HG03575 (cell line): ENCODE data around the gene SCD5.

Source experiments
- ATAC-seq: cut with Tn5 transposase; IDR thresholded peaks from one replicate; pipeline ENCODE4 v1.9.1; 2021; ENCODE audit not compliant: unreplicated experiment, insufficient number of reproducible peaks, low FRiP score; ENCODE audit errors: extremely low read depth

Gene SCD5

DNA sequence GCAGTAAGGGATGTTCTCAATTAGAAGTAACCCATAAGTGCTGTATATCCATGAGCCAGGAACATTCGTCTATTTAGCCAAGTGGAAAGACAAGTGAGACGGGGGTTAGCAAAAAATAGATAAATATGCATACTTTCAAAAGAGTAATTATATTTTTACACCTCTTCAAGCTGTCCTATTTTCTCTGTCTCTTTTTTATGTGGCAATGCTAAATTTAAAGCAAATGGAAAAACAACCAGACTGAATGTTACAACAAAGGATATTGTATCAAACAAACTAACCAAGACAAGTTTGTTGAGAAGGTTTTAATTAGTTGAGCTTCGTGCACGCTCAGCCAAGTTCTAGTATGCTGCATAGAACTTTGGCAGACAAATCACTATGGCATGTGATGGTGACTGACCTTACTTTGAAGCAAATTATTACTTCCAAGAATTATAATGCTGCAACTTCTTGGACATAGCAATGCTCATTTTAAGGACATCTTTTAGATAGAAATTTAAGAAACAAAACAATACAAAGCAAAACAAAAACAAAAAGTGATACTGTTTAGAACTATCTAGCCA lies 175.4 kb downstream of the SCD5 start:
- ATAC-seq = no peak

DNA sequence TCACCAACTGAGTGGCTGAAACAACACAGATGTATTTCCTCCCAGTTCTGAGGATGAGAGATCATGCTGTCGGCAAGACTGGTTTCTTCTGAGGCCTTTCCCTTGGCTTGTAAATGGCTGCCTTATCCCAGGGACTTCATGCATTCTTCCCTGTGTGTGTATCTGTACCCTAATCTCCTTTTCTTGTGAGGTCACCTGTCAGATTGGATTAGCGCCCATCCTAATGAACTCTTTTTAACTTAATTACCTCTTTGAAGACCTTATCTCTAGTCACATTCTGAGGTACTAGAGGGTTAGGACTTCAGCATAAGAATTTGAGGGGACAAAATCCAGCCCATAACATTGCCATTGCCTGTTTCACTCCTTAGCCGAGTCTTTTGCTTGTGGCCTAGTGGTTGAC lies 177.3 kb downstream of the SCD5 start:
- ATAC-seq = no peak

DNA sequence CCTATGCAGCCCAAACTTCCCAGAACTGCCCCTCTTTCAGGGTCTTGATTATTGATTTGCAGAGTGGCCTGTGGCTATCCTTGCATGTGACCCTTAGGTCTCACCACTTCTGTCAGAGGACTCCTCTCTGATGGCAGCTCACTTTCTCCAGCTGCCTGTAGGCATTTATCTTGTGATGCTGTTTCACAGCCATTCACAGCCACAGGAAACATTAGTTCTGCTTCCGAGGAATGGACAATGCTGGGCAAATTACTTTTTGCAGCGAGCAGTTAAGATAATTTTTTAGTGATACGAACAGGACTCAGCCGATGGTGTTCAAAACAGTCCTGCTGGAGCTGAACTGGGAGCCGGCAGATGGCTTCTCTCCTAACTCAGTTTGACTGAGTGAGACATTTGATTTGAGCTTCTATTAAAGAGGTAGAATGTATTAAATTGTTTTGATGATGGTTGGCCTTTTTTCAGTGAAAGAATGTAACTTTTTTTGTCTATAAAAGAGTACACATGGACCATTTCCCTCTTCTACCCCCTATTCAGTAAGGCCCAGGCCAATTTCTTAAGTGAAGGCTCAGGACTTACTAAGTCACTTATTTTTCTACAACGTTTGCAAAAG lies 178.4 kb downstream of the SCD5 start:
- no peak for ATAC-seq

DNA sequence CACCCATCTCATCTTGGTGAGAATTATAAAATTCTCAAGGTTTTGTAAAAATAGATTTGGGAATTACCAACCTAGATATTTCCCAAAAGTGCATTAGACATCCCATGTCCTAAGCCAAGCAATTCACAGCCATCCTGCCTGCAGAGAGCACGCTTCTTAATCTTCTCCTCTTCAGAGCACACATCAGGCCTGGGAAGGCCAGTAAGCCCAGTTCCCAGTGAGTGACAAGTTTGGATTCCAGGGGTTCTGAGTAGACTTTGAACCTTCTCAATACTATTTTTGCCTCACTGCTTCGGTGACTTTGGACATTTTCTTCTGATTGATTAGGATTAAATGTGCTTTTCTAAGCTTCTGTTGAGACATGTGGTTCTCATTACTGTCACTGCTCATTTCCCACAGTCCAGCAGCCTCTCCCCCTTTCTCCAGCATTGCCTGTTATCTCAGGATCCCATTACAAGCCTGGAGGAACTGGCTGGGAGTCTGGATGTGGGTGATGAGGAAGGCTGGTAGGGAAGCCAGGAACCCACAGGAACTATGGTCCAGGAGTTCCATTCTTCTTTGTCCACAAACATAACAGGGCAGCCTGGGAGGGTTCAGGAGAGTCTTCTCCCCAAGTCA lies 180.4 kb downstream of the SCD5 start:
- no peak for ATAC-seq

DNA sequence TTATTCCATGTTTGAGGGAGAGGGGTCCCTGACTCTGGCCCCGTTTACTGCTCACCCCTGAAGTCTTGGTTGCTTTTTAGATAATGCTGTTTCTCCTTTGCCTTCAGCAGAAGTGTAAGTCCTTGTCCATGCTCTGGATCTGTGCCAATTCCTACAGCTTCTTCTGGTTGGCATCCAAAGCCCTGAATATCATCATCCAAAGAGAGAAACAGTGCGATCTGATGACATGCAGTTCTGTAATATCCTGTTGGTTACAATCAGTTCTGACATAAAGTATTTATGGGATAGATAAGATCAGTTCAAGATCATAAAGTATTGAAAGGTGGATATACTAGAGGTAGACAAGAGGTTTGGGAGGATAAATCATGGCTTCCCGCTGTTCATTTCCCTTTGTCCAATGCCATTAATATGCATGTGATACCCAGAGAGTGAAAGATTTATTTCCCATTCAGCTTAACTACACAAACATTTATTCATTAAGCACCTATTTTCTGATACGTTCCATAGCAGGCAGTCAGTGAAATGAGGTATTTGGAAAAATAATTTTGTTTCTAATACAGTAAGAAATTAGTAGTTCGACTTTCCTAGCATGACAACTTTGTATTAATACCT lies 183.7 kb downstream of the SCD5 start:
- ATAC-seq = no peak

DNA sequence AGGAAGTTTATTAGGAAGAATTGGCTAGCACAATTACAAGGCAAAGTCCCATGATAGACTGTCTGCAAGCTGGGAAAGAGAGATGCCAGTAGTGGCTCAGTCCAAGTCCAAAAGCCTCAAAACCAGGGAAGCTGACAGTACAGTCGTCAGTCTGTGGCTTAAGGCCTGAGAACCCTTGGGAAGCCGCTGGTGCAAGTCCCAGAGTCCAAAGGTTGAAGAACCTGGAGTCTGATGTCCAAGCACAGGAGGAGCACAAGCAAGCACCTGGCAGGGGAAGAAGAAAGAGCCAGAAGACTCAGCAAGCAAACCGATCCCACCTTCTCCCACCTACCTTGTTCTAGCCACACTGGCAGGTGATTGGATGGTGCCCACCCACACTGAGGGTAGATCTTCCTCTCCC lies 185.5 kb downstream of the SCD5 start:
- ATAC-seq = no peak

DNA sequence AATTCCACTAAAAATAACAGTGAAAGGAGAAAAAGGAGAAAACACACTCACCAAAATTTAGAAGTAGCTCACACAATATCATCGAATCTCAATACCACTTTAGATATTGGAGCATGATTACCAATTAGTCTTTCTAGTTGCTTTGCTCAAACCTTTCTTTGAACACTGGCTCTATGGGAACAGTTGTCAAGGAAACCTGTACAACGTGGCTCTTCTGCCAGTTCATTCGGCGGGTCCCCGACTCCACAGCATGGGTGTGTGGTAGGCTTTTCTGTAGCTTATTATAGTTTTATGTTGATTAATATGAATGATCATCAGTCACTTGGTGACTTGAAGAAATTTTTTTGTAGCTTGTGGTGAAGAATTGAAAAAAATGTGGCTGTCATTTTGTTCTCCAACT lies 186.6 kb downstream of the SCD5 start:
- no peak for ATAC-seq

DNA sequence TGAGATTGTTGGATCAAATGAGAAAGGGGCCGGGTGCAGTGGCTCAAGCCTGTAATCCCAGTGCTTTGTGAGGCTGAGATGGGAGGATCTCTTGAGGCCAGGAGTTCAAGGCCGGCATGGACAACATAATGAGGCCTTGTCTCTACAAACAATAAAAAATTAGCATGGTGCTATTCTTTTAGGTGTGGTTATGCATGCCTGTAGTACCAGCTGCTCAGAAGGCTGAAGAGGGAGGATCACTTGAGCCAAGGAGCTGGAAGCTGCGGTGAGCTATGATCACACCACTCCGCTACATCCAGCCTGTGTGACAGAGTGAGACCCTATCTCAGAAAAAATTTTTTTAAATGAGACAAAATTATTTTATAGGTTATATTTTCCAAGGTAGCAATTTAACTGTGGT lies 187.1 kb downstream of the SCD5 start:
- no peak for ATAC-seq

DNA sequence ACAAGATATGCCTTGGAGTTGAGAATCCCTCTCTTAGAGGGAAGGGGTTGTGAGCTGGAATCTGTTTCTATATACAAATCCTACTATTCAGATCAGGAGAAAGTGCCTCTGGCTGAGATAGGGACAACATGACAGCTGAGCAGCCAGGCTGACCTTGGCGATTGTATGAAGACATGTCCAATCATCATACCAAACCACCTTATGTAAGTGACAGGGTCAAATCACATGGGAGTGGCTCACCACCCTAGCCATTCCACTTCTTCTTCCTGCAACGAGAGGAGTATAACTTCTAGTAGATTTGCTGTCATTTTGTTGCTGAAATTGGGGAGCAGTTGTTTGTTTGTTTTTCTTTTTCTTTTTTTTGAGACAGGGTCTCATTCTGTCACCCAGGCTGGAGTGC lies 188.6 kb downstream of the SCD5 start:
- no peak for ATAC-seq

DNA sequence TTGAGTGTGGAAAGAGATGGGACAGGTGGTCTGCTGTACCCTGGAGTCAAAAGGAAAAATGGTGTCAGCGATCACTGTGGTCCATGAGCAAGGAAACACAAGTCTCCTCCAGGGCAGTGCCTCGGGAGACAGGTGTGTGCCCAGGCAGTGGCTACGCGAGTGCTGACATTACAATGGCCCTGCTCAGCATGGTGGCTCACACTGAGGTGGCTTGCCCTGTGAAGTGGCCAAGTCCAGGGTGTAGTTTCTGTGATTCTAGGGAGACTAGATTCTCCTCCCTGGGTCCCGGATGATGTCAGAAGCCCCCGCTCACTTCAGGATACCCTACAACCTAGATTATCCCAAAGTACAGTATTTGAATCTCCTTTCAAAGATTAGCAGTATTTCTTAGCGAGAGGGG lies 192.0 kb downstream of the SCD5 start:
- ATAC-seq = no peak

DNA sequence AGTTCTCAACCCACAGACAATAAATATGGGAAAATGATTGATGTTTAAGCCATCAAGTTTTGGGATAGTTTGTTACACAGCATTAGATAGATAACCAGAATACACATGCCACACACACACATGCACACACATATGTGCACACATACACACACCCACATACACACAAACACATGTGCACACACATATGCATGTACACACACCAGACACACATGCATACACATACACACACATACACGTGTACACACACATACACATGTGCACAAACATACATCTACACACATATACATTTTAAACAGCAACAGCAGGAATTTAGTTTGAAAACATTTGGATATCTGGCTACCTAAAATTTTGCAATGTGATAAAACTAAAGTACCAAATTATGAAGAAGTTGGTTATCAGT lies 194.1 kb downstream of the SCD5 start:
- ATAC-seq = no peak

DNA sequence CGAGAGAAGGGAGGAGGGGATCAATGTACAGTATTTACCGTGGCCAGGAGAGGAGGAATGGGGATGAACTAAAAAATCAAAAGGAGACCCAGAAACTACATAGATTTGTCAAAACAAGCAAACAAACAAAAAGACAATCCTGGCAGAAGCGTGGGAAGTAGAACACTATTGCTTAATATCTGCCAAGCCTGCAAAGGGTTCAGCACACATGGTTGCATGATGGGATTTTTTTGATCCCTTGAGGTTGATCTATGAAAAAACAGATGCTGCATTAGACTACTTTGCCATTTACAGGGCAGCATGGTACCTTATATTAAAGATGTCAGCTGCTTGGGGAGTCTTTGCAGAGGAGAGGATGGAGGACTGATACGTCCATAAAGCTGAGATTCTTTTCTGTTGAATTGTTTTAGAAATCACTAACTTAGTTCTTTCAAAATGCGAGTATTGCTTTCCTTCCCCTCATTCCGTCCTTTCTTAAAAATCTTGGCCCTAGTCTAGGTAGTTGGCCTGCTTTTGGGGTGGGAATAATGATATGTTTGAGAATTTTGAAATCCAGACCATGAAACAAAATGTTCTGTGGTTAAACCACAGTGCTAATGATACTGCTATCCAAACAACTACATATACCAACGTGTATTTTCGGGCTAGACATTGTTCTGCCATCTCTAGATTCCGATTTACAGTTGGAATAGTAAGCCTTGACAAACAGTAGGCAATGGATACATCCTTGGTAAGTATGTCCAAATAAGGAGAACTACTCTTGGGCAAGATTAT lies 197.2 kb downstream of the SCD5 start:
- no peak for ATAC-seq

DNA sequence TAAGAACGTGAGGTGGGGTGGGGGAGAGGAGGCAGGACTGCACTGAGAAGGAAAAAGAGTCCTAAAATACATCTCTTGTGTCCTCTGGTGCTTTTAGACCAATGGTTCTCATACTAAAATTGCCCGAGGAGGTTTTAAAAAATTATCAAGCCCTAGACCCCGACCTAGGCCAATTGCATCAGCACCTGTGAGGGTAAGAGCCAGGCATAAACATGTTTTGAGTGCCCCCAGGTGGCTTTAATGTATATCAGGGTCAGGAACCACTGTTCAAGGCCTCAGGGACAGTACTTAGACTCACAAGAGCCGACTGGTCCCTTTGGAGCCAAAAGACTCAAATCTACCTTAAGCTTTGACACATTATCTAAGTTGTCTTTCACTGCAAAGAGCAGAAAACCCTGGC lies 199.3 kb downstream of the SCD5 start:
- no peak for ATAC-seq

DNA sequence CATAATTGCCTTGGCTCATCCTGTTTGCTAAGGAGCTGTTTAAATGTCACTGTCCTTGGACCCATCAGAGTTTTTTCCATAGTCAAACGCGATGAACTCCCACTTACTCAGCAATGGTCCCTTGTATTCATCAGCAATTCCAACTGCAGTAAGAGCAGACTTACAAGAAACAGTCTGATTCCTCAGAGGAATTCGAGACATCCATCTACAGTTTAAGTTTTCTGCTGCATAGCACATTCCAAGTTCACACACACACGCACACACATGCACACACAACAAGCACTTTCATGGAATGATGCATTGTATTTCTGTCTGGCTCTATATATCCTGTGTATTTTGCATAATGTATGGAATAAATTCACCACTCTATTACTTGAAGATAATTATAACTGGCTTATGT lies 204.1 kb downstream of the SCD5 start:
- ATAC-seq = no peak

DNA sequence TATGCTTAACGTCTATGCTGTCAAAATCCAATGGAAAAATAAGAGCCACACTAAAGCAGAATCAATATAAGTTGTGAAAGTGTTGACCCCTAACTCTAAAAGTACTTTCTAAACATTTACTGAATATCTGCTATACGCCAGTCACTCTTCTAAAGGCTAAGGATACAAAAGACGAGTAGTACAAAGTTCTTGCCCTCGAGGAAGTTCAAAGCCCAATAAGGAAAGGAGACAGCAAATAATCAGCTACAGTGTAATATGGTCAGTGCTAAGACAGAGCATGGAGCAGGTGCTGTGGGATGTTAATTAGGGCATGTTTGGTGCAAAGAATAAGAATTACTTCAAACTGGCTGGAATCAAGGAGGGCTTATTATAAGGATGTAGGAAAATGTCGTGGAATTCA lies 205.2 kb downstream of the SCD5 start:
- ATAC-seq = no peak

DNA sequence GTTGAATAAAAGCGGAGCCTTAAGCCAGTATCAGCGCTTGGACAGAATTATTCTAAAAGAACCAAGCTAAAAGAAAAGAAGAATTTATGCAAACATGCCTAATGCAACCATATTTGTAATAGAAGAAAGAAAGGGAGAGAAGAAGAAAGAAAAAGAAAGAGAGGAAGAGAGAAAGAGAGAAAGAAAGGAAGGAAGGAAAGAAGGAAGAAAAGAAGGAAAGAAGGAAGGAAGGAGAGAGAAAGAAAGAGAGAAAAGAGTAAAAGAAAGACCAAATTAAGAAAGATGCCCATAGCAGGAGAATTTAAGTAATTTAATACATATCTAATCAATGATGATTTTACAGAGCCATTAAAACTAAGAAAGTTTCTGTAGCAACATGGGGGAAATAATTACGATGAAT lies 206.0 kb downstream of the SCD5 start:
- ATAC-seq = no peak

DNA sequence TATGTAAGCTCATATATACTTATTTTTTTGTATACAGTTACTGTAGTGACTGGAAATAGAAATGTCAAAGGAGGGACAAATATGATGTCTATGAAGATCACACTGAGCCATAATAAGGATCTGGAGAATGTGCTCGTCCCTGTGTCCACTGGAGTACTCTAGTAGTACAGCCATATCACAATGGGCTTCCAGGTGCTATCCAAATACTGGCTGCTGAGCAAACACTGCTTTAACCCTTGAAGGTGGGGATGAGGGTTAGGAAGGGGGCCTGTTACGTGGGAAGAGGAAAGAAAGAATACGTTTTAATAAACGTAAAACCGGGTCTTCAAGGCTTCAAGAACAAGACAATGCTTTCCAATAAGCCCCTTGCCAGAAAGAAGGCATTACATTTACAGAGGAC lies 207.0 kb downstream of the SCD5 start:
- ATAC-seq = no peak

DNA sequence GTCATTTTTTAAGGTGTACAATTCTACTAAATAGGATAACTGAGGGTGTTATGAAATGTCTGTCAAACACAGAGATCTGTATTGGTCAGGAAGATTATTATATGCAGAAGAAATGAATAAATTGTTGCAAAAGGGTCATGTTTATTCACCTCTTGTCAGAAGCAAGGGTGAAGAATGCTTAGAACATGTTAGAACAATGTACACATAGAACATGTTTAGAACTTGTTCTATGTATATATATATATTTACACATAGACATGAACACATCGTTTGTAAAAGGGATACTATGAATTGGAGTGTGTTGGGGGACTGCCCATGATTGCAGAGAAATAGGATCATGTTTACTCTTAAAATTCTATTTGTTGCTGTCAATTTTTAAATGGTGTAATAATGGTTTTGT lies 208.8 kb downstream of the SCD5 start:
- no peak for ATAC-seq

DNA sequence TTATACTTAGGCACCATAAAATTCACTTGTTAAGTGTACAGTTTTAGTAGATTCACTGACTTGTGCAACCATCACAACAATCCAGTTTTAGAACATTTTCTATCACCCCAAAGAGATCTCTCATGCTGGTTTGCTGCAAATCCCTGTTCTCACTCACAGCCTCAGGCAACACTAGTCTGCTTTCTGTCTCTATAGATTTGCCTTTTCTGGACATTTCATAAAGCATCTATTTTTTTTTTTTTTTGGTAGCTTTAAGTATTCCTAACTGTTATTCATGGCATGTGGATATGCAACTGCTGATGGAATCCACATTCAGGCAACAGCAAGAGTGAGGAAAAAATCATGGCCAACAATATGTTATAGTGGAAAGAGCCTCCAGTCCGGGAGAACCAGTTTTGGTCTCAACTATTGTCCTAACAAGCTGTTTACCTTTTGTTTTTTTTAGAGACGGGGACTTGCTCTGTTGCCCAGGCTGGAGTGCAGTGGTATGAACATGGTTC lies 209.8 kb downstream of the SCD5 start:
- no peak for ATAC-seq
